ENCODE measurements around the gene CCM2. TPM values are rescaled to one million over a fixed set of nuclear protein-coding genes. Genes with fewer than 3 reads are reported as not detected.

CCM2 gene
- total and polyA plus RNA-seq, 2 of the 8 experiments (the other 6 are each of a cell fraction or from before 2014, with no cell fraction given), result 31.6 to 41.2 TPM

GRCh38 chr7:45050198-45050597 is 50.2 kb downstream of the CCM2 start:
- Histone ChIP-seq H3K36me3 (ENCODE audit: control insufficient read depth in 2 of 4, insufficient read depth in 4 of 4, low read length in 3 of 4) (peaks cover 0 to 3% (median 0%) of the 10 kb centered on the region in 4 experiments; a peak in 2 of 8 replicates), H3K9ac (replicated peaks in 1 of 4; ENCODE audit: extremely low read depth in 1 of 4, low read depth in 3 of 4, low read length in 3 of 4) (no peak overlapping the region), H4K20me1 (replicated peaks in 1 of 2; ENCODE audit: control insufficient read depth in 1 of 2, insufficient read depth in 2 of 2, low read length in 2 of 2) (peaks cover 5 to 6% of the 10 kb centered on the region in 2 experiments), H3K27me3 (replicated peaks in 1 of 4; ENCODE audit: control insufficient read depth in 3 of 4, extremely low read depth in 1 of 4, insufficient read depth in 3 of 4, low read length in 3 of 4) (no peaks in the 10 kb centered on the region), H3K4me2 (ENCODE audit: insufficient read depth in 1 of 2, low read depth in 2 of 2, low read length in 2 of 2) (no peak overlapping the region), H2AK5ac (ENCODE audit: low read depth, low read length) (no peak overlapping the region), H2BK5ac (ENCODE audit: low read depth, low read length) (no peak overlapping the region), H2BK15ac (ENCODE audit: low read length) (no peak overlapping the region), H4K8ac (ENCODE audit: extremely low read depth, insufficient read depth, low read length) (no peak overlapping the region), H3K27ac (ENCODE audit: low read depth, low read length) (no peak overlapping the region), H4K5ac (ENCODE audit: insufficient read length, low read depth, low read length) (no peak overlapping the region), H3K4me1 (replicated peaks in 1 of 4; ENCODE audit: control insufficient read depth in 3 of 4, insufficient read depth in 4 of 4, low read length in 3 of 4) (no peaks in the 10 kb centered on the region), H3K23ac (ENCODE audit: insufficient read length) (no peak overlapping the region), H3K23me2 (ENCODE audit: low read depth, low read length) (no peaks in the 10 kb centered on the region), H3K18ac (ENCODE audit: extremely low read depth, low read length) (no peak overlapping the region), H2BK20ac (ENCODE audit: low read length) (no peak overlapping the region), H3K79me2 (ENCODE audit: control insufficient read depth in 1 of 2, insufficient read depth in 2 of 2, low read length in 2 of 2) (no peaks in the 10 kb centered on the region), H2BK12ac (ENCODE audit: low read depth, low read length) (no peak overlapping the region), H2AFZ (ENCODE audit: low read length) (no peak overlapping the region), H3K56ac (replicated peaks; ENCODE audit: insufficient read length, low read depth, low read length) (no peak overlapping the region), H3K4me3 (ENCODE audit: extremely low read depth in 1 of 4, insufficient read depth in 2 of 4, low read depth in 3 of 4, low read length in 4 of 4) (no peak overlapping the region), H3K4ac (replicated peaks; ENCODE audit: insufficient read length, low read depth, low read length) (no peak overlapping the region), H2BK120ac (replicated peaks; ENCODE audit: low read depth, low read length) (no peak overlapping the region), H4K91ac (replicated peaks; ENCODE audit: insufficient read length, low read length) (no peak overlapping the region), H3K79me1 (ENCODE audit: low read depth, low read length) (no peaks in the 10 kb centered on the region; the same call in 1 of the 2 replicates), H3K14ac (ENCODE audit: insufficient read length) (no peak overlapping the region), H3K9me3 (ENCODE audit: insufficient read depth in 2 of 2, low read depth in 1 of 2, low read length in 1 of 2) (no peaks in the 10 kb centered on the region)
- ChIA-PET POLR2A (ENCODE audit: partially characterized antibody) (interaction anchor here (0.9 kb wide), 1 partner anchor 46 kb away, joined by 3 read pairs; no protein-coding TSS in a partner anchor), CTCF (ENCODE audit: partially characterized antibody) (interaction anchor here (1.3 to 1.7 kb wide), 3 partner anchors 11 to 19 kb away, joined by 3 to 5 read pairs (median 5); no protein-coding TSS in a partner anchor)
- 92% methylated on average over 2 of the region's 2 CpGs; no CpG with 5 or more reads in 1 of the 2 experiments for WGBS, 2 experiments (ENCODE audit: extremely low coverage in 1 of 2, insufficient coverage in 1 of 2, insufficient read length in 1 of 2, insufficient replicate concordance in 2 of 2, low coverage in 1 of 2, low lambda C conversion rate in 2 of 2, missing lambda C conversion rate in 1 of 2)
- DNase-seq (ENCODE audit: low read depth in 1 of 2, low spot score in 2 of 2) (no peak), FAIRE-seq (no peak)
- TF ChIP-seq GABPA (IDR thresholded peaks at IDR 0.05; ENCODE audit: borderline replicate concordance, insufficient read depth, low read length) (no peak), RAD21 (IDR thresholded peaks at IDR 0.05 in 1 of 2, conservative IDR thresholded peaks at IDR 0.05 in 1 of 2; ENCODE audit: low read depth in 2 of 2, low read length in 2 of 2) (no peak), BRCA1 (IDR thresholded peaks at IDR 0.05; ENCODE audit: low read depth, low read length) (no peak), EGR1 (IDR thresholded peaks at IDR 0.05; ENCODE audit: borderline replicate concordance, low read depth, low read length) (no peak), YY1 (IDR thresholded peaks at IDR 0.05; ENCODE audit: low read depth, low read length) (no peak), SP2 (IDR thresholded peaks at IDR 0.05; ENCODE audit: low read length) (no peak)

All from H1 (cell line).